CD4-positive, alpha-beta T cell treated with Interleukin-1 beta for 1 hour (primary cell): ENCODE results near the gene FUZ.
"Not testable (repeated sequence)": the region's sequence is repeated elsewhere in the genome, so short reads cannot be mapped to it uniquely, and the experiment has no call there.

Source experiments
- DNase-seq, 2 donors: peaks; one replicate each; pipeline ENCODE4 v3.0.0-alpha.2; 2020 to 2022

FUZ gene

DNA sequence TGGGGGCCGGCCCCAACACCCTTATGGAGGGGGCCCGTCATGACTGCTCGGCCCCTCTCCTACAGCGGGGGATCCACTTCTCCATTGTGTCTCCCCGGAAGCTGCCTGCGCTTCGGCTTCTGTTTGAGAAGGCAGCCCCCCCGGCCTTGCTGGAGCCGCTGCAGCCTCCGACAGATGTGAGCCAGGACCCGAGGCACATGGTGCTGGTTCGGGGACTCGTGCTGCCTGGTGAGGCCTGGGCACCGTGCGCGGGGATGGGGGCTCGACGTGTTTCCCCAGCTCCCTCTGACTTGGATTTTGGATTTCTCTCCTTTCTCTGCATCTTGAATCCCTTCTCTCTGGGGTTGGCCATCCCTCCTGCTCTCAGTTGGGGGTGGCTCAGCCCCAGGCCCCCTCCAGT is 16.6 kb upstream of the FUZ start:
- DNase-seq, result no peak

DNA sequence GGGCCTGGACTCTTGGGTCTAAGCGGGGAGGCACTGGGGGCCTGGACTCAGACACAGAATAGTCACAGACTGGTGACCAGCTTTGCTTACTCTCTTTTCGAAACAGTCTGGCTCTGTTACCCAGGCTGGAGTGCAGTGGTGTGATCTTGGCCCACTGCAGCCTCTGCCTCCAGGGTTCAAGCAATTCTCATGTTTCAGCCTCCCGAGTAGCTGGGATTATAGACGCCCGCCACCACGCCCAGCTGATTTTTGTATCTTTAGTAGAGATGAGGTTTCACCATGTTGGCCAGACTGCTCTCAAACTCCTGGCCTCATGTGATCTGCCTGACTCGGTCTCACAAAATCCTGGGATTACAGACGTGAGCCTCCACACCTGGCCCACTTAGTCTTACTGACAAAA is 16.1 kb upstream of the FUZ start:
- no peak for DNase-seq

GRCh38 chr19:49827034-49827433 is 13.9 kb upstream of the FUZ start:
- no peak for DNase-seq

GRCh38 chr19:49824662-49825061 is 11.6 kb upstream of the FUZ start:
- DNase-seq, result no peak

GRCh38 chr19:49823472-49823871 is 10.4 kb upstream of the FUZ start:
- no peak for DNase-seq

- DNase-seq, result no peak
Observed at GRCh38 chr19:49820125-49820524, 7.0 kb upstream of the FUZ start.

DNA sequence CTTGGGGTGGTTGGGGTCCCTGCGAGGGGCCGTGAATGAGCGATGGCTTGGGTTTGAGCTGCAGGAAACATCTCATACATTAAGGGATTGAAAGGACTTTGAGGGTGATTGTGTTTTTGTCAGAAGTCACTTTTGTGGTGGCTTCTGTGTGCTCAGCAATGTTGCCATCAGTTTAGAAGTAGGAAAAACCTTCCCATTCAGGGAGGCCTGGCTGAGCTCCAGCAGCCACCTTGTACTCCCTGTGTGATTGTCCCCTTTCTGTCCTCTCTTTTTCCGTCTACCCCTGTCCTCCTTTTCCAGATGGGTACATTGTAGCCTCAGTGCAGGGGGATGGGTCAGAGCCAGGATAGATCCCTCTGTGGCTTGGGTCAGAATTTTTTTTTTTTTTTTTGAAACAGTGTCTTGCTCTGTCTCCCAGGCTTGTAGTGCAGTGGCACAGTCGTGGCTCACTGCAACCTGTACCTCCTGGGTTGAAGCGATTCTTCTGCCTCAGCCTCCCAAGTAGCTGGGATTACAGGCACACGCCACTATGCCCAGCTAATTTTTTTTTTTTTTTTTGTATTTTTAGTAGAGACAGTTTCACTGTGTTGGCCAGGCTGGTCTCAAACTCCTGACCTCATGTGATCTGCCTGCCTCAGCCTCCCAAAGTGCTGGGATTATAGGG is 6.5 kb upstream of the FUZ start:
- not testable (repeated sequence) for DNase-seq

GRCh38 chr19:49818649-49819370 is 5.7 kb upstream of the FUZ start:
- DNase-seq, result no peak

DNA sequence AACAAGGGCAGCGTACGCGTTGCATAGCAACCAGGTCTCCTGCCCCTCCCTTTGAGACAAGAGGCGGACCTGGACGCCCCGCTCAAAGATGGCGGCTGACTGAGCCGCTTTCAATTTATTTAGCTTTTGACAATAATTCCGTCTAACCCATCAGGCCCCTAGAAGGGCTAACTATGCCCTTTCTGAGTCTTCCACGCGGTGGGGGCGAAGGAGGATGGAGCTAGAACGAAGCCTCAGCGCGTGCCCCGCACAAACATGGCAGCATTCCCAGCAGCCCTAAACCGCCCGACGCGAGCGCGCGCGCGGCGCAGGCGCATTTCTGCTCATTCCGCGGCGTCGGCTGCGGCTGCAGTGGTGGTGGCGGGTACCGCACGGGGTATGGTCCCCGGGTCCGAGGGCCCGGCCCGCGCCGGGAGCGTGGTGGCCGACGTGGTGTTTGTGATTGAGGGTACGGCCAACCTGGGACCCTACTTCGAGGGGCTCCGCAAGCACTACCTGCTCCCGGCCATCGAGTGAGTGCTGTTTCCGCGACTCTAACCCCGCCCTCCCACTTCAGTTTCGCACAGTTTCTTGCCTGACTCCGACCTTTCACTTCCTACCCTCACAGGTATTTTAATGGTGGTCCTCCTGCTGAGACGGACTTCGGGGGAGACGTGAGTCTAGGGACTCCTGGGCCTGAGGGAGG is 5.0 kb upstream of the FUZ start, which contains the start of gene MED25:
Gene MED25 (plus strand): TSS at position 326 of the 685 bp plus-strand sequence. CDS start 53 bp downstream, at position 379.
- DNase-seq, result peak; percentile 90 to 91

GRCh38 chr19:49816590-49816989 is 3.5 kb upstream of the FUZ start:
- DNase-seq, result no peak

- DNase-seq, result no peak
Observed at GRCh38 chr19:49814010-49814409, 918 bp upstream of the FUZ start.

GRCh38 chr19:49812452-49812996 is 568 bp downstream of the FUZ start:
- DNase-seq, result no peak

DNA sequence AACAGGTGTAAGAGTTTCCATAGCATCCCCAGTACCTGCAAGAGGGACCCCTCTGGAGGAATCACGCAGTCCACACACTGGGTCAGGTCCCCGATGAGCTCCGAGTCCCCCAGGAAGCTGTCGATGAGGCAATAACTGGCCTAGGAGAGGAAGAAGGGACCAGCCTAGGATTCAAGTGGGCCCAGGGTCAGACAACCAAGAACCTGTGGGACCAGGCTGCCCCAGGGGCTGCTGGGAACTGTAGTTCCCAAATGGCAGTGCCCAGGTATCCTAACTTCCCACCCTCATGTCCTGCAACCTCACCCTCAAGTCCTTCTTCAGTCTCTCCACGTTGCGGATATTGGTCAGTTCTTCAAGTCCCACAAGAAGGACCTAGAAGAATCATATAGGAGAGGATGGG is 1.8 kb downstream of the FUZ start:
- DNase-seq, result no peak

DNA sequence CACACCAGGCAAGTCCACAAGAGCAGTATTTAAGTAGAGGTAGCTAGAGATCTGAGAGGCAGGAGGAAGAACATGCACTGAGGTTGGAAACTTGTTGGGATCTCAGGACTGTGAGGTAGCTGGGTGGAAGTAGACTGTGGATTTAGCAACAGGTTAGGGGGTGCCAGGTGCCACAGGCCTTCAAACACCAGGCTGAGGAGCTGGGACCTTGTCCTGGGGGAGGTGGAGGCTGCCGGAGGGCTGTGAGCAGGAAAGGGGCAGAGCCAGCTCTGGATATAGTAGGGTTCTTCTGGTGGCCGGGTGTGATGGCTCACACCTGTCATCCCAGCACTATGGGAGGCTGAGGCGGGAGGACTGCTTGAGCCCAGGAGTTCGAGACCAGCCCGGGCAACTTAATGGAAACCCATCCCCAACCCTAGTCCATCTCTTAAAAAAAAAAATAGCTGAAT is 3.1 kb downstream of the FUZ start:
- no peak for DNase-seq

DNA sequence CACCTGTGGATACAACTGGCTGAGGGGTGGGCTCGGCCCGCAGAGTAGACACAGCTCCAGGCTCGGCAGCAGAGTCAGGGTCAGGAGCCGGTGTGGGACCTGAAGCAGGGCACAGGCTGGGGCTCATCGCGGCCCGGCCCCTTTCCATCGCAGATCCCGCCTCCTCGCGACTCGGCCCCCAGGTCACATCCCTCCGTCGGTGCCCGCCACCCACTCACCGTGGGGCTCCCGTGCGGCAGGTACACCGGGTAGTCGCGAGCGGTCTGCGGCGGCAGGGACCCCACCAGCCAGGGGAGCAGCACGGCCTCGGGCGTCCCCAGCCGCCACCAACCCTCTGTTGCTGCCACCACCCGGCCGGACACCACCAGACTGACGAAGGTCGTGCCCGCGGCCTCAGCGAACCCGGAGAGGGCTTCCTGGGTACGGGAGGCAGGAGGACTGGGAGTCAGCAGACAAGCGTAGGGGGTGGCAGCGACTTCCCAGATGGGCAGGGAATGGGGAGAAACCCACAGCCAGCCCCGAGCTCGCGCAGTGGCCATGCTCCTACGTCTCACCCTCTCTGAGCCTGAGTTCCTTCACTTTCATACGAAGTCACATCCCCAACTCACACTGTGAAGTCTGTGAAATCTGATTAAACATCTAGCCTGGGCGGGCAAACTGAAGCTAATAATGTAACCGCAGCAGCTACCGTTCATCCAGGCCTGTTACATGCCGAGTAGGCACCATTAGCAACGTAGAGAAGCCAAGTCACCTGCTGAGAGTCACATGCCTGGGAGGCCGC is 3.7 kb downstream of the FUZ start:
- DNase-seq, result peak; percentile 64 to 67

DNA sequence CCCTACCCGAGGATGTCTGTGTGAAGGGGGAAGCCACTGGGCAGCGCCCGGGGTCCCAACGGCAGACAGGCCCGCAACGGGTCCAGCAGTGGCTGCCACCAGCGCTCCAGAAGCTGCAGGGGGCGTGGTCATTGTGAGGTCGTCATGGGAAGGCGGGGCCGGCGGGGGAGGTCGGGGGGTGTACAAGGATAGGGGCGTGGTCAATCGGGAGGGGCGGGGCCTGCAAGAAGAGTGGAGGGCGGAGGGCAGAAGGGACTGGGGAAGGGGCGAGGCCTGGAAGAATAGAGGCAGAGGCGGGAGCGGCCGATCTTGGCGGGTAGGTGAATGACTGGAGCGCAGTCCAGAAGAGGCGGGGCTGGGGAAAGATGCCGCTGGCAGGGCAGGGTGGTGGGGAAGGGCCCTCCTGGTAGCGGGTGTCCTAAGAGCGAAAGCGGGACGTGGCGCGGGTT is 4.4 kb downstream of the FUZ start:
- DNase-seq, result peak; percentile 89 to 91

GRCh38 chr19:49807904-49808675 is 5.0 kb downstream of the FUZ start:
- DNase-seq, result no peak

GRCh38 chr19:49807058-49807903 is 5.8 kb downstream of the FUZ start:
- peak in 1 of 2 donors; percentile 47 for DNase-seq

DNA sequence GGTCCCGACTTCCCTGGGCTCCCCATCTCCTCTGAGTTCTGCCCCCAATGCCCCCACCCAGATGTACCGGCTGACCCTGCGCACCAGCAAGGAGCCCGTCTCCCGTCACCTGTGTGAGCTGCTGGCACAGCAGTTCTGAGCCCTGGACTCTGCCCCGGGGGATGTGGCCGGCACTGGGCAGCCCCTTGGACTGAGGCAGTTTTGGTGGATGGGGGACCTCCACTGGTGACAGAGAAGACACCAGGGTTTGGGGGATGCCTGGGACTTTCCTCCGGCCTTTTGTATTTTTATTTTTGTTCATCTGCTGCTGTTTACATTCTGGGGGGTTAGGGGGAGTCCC is 6.5 kb downstream of the FUZ start:
- DNase-seq, result no peak

GRCh38 chr19:49805822-49806619 is 7.1 kb downstream of the FUZ start:
- no peak for DNase-seq
